Endothelial cell of umbilical vein (primary cell): Measurements from ENCODE around the gene CDCP1.

Experiments
- EZH2 ChIP-seq: IDR thresholded peaks from 2 replicates; pipeline ENCODE4 v1.6.1; 2012; ENCODE audit warnings: borderline replicate concordance, low read depth, mild to moderate bottlenecking, moderate library complexity, low read length, inconsistent platforms; ENCODE audit not compliant: severe bottlenecking
- MYC ChIP-seq: IDR thresholded peaks from one replicate; pipeline ENCODE4 v1.6.1; 2011; ENCODE audit warnings: mild to moderate bottlenecking, low read depth, low read length
- POLR2A ChIP-seq: IDR thresholded peaks from 2 replicates; pipeline ENCODE4 v1.6.1; 2012; ENCODE audit warnings: low read depth, mild to moderate bottlenecking, control low read depth, low read length
- POLR2AphosphoS5 ChIP-seq: IDR thresholded peaks from 2 replicates; pipeline ENCODE4 v1.6.1; 2012; ENCODE audit warnings: low read depth, mild to moderate bottlenecking, control low read depth, low read length, moderate library complexity; ENCODE audit not compliant: insufficient read depth
- TF ChIP-seq, protein P1 (sequence below), 2 donors: IDR thresholded peaks; 1 replicate in 1 of 2; 2 replicates in 1 of 2; pipeline ENCODE4 v1.5.1; 2011; ENCODE audit warnings: low read length in 2 of 2, mild to moderate bottlenecking in 2 of 2, moderate library complexity in 2 of 2, control low read depth in 1 of 2, inconsistent platforms in 1 of 2, low read depth in 1 of 2; ENCODE audit not compliant: insufficient read depth in 1 of 2; ENCODE audit errors: extremely low read depth in 1 of 2

DNA sequence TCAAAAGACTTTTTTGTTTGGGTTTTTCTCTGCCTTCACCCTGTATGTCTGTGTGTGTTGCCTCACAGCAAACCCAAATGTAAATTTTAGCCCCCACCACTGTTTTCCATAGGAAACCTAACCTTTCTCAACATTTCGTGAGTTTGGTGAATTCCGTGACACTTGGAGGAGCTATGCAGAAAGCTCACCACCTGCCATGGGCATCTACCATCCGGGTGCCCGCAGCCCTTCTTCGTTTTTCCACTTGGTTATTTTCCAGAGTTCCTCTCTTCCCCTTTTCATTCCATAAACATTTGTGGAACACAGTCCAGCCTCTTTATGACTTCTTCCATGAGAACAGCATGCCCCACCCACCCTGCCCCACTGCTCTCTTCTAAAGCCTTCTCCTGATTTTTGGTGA is 48.6 kb upstream of the CDCP1 start:
- TF ChIP-seq POLR2AphosphoS5 (no peak), MYC (no peak), POLR2A (no peak), EZH2 (no peak)
- TF ChIP-seq, protein P1, sequence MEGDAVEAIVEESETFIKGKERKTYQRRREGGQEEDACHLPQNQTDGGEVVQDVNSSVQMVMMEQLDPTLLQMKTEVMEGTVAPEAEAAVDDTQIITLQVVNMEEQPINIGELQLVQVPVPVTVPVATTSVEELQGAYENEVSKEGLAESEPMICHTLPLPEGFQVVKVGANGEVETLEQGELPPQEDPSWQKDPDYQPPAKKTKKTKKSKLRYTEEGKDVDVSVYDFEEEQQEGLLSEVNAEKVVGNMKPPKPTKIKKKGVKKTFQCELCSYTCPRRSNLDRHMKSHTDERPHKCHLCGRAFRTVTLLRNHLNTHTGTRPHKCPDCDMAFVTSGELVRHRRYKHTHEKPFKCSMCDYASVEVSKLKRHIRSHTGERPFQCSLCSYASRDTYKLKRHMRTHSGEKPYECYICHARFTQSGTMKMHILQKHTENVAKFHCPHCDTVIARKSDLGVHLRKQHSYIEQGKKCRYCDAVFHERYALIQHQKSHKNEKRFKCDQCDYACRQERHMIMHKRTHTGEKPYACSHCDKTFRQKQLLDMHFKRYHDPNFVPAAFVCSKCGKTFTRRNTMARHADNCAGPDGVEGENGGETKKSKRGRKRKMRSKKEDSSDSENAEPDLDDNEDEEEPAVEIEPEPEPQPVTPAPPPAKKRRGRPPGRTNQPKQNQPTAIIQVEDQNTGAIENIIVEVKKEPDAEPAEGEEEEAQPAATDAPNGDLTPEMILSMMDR (IDR thresholded peaks at IDR 0.05; ENCODE audit: extremely low read depth in 1 of 2, insufficient read depth in 1 of 2, low read depth in 1 of 2, low read length in 2 of 2): no peak
